ENCODE results near the gene TAAR8. TPM values are rescaled to one million over a fixed set of nuclear protein-coding genes. Genes with fewer than 3 reads are reported as not detected.

Gene TAAR8
- not detected in 2 replicates for total RNA-seq (ENCODE audit: low replicate concordance)

- H3K9ac ChIP-seq, result no peak within 1 kb of the TSS
- no peak within 1 kb of the TSS for H3K4me3 ChIP-seq
- H3K9me3 ChIP-seq (ENCODE audit: low read depth), result no peaks in the 10 kb centered on the region
- Mint-ChIP-seq H3K36me3 (no peaks in the 10 kb centered on the region), H3K9me3 (no peaks in the 10 kb centered on the region), H3K27me3 (ENCODE audit: insufficient read depth, low read depth) (peaks cover 3% of the 10 kb centered on the region), H3K27ac (no peak within 1 kb of the TSS), H3K4me1 (peaks cover 14% of the 10 kb centered on the region), H3K4me3 (no peak within 1 kb of the TSS)
- H3K27ac ChIP-seq, result no peak within 1 kb of the TSS
- no peaks in the 10 kb centered on the region for H3K79me2 ChIP-seq (ENCODE audit: low read depth)
- TF ChIP-seq EZH2phosphoT487 (IDR thresholded peaks at IDR 0.05), result no peak
- no peak for TF ChIP-seq CTCF (IDR thresholded peaks at IDR 0.05)
- TF ChIP-seq EZH2 (IDR thresholded peaks at IDR 0.05), result no peak
- no peaks in the 10 kb centered on the region for H4K20me1 ChIP-seq (ENCODE audit: low read depth)
- no peak within 1 kb of the TSS for H2AFZ ChIP-seq (replicated peaks)
- H3K4me2 ChIP-seq, result no peak within 1 kb of the TSS
- H3K27me3 ChIP-seq, result no peaks in the 10 kb centered on the region
- H3F3A ChIP-seq (ENCODE audit: low read depth), result no peaks in the 10 kb centered on the region
- H3K4me1 ChIP-seq, result peaks cover 3% of the 10 kb centered on the region
- H3K36me3 ChIP-seq, result no peaks in the 10 kb centered on the region
- DNase-seq (ENCODE audit: low spot score), result no peak
Observed at GRCh38 chr6:132552372-132552771, at the start of gene TAAR8. TAAR8 (plus strand) TSS chr6:132552672; CDS start chr6:132552693, 21 bp downstream.

- Histone ChIP-seq H3K4me2 (no peak overlapping the region), H3K9me3 (ENCODE audit: low read depth) (no peaks in the 10 kb centered on the region), H3K27me3 (no peaks in the 10 kb centered on the region), H3F3A (ENCODE audit: low read depth) (no peaks in the 10 kb centered on the region), H2AFZ (replicated peaks) (no peak overlapping the region), H4K20me1 (ENCODE audit: low read depth) (peaks cover 27% of the 10 kb centered on the region), H3K36me3 (peaks cover 7% of the 10 kb centered on the region), H3K27ac (no peak overlapping the region), H3K4me1 (no peaks in the 10 kb centered on the region), H3K79me2 (ENCODE audit: low read depth) (peaks cover 69% of the 10 kb centered on the region), H3K4me3 (no peak overlapping the region), H3K9ac (no peak overlapping the region)
- DNase-seq (ENCODE audit: low spot score), result no peak
- TF ChIP-seq EZH2phosphoT487 (IDR thresholded peaks at IDR 0.05), result no peak
- TF ChIP-seq EZH2 (IDR thresholded peaks at IDR 0.05), result no peak
- TF ChIP-seq CTCF (IDR thresholded peaks at IDR 0.05), result no peak
- Mint-ChIP-seq H3K36me3 (peaks cover 17% of the 10 kb centered on the region), H3K27ac (no peak overlapping the region), H3K9me3 (no peaks in the 10 kb centered on the region), H3K4me1 (no peaks in the 10 kb centered on the region), H3K27me3 (ENCODE audit: insufficient read depth, low read depth) (no peaks in the 10 kb centered on the region), H3K4me3 (no peak overlapping the region)
Observed at GRCh38 chr6:132504757-132505156, 47.7 kb upstream of the TAAR8 start.

GRCh38 chr6:132505158-132505557 is 47.3 kb upstream of the TAAR8 start:
- Histone ChIP-seq H3K4me2 (no peak overlapping the region), H3K4me3 (no peak overlapping the region), H3K27me3 (no peaks in the 10 kb centered on the region), H4K20me1 (ENCODE audit: low read depth) (peaks cover 29% of the 10 kb centered on the region), H3K9ac (no peak overlapping the region), H3K9me3 (ENCODE audit: low read depth) (no peaks in the 10 kb centered on the region), H3K27ac (no peak overlapping the region), H3K4me1 (no peaks in the 10 kb centered on the region), H3F3A (ENCODE audit: low read depth) (no peaks in the 10 kb centered on the region), H2AFZ (replicated peaks) (no peak overlapping the region), H3K79me2 (ENCODE audit: low read depth) (peaks cover 73% of the 10 kb centered on the region), H3K36me3 (peaks cover 7% of the 10 kb centered on the region)
- TF ChIP-seq EZH2 (IDR thresholded peaks at IDR 0.05) (no peak), EZH2phosphoT487 (IDR thresholded peaks at IDR 0.05) (no peak), CTCF (IDR thresholded peaks at IDR 0.05) (no peak)
- Mint-ChIP-seq H3K27me3 (ENCODE audit: insufficient read depth, low read depth) (no peaks in the 10 kb centered on the region), H3K9me3 (no peaks in the 10 kb centered on the region), H3K27ac (no peak overlapping the region), H3K36me3 (peaks cover 17% of the 10 kb centered on the region), H3K4me1 (no peaks in the 10 kb centered on the region), H3K4me3 (no peak overlapping the region)
- DNase-seq (ENCODE audit: low spot score), result no peak

Measured in neural progenitor cell (in vitro differentiated cells).